ENCODE measurements around the gene CTSL. TPM values are rescaled to one million over a fixed set of nuclear protein-coding genes. Genes with fewer than 3 reads are reported as not detected.

CTSL gene
- total and polyA plus RNA-seq, 2 experiments from 2014 or later = 34.5 to 35.3 TPM

DNA sequence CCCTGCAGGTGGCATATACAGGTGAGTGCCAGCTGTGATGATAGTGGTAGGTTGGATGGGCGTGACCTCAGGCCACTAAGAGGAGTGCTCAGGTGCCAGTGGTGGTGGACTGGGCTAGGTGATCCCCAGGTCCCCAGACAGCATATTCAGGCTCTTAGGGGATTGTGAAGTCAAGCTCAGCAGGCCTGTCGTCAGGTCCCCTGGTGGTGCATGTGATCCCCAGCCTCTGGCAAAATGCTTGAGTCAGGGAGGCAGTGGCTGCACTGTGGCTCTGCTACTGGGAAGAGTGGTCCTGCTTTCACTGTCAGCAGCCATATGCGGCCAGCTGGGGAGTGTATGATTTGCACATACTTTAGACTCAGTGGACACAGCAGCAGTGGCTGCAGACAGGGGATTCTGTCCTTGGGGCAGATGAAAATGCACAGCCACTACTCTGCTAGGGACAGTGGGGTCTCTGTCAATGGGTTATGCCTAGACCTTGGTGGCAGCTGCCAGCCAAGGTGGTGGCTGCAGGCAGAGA is 31.6 kb upstream of the CTSL start:
- Histone ChIP-seq H3F3A (replicated peaks; ENCODE audit: low read depth) (no peaks in the 10 kb centered on the region), H3K4me2 (no peak overlapping the region), H3K36me3 (ENCODE audit: insufficient read depth) (peaks cover 30% of the 10 kb centered on the region), H2AFZ (no peak overlapping the region), H3K4me1 (ENCODE audit: insufficient read depth) (no peaks in the 10 kb centered on the region), H3K9me2 (ENCODE audit: insufficient read depth) (no peaks in the 10 kb centered on the region), H3K27ac (ENCODE audit: low read depth) (no peak overlapping the region), H3K27me3 (ENCODE audit: insufficient read depth) (no peaks in the 10 kb centered on the region), H4K20me1 (replicated peaks; ENCODE audit: insufficient read depth) (peaks cover 6% of the 10 kb centered on the region; the same call in 1 of the 2 replicates), H3K79me2 (replicated peaks; ENCODE audit: insufficient read depth) (peaks cover 44% of the 10 kb centered on the region), H3K4me3 (no peak overlapping the region)
- TF ChIP-seq POLR2AphosphoS5 (IDR thresholded peaks at IDR 0.05; ENCODE audit: low read depth) (no peak), EZH2phosphoT487 (IDR thresholded peaks at IDR 0.05; ENCODE audit: unreplicated experiment) (no peak), CREB1 (CRISPR knock-in tag; IDR thresholded peaks at IDR 0.05; ENCODE audit: low read depth) (no peak), ZNF331 (CRISPR knock-in tag; IDR thresholded peaks at IDR 0.05; ENCODE audit: low read depth) (no peak), EZH2 (IDR thresholded peaks at IDR 0.05; ENCODE audit: low read depth, unreplicated experiment) (no peak), NANOG (IDR thresholded peaks at IDR 0.05; ENCODE audit: borderline replicate concordance) (no peak)
- TF ChIP-seq, protein P1, sequence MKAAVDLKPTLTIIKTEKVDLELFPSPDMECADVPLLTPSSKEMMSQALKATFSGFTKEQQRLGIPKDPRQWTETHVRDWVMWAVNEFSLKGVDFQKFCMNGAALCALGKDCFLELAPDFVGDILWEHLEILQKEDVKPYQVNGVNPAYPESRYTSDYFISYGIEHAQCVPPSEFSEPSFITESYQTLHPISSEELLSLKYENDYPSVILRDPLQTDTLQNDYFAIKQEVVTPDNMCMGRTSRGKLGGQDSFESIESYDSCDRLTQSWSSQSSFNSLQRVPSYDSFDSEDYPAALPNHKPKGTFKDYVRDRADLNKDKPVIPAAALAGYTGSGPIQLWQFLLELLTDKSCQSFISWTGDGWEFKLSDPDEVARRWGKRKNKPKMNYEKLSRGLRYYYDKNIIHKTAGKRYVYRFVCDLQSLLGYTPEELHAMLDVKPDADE (IDR thresholded peaks at IDR 0.05) = no peak
- TF ChIP-seq, protein P2, sequence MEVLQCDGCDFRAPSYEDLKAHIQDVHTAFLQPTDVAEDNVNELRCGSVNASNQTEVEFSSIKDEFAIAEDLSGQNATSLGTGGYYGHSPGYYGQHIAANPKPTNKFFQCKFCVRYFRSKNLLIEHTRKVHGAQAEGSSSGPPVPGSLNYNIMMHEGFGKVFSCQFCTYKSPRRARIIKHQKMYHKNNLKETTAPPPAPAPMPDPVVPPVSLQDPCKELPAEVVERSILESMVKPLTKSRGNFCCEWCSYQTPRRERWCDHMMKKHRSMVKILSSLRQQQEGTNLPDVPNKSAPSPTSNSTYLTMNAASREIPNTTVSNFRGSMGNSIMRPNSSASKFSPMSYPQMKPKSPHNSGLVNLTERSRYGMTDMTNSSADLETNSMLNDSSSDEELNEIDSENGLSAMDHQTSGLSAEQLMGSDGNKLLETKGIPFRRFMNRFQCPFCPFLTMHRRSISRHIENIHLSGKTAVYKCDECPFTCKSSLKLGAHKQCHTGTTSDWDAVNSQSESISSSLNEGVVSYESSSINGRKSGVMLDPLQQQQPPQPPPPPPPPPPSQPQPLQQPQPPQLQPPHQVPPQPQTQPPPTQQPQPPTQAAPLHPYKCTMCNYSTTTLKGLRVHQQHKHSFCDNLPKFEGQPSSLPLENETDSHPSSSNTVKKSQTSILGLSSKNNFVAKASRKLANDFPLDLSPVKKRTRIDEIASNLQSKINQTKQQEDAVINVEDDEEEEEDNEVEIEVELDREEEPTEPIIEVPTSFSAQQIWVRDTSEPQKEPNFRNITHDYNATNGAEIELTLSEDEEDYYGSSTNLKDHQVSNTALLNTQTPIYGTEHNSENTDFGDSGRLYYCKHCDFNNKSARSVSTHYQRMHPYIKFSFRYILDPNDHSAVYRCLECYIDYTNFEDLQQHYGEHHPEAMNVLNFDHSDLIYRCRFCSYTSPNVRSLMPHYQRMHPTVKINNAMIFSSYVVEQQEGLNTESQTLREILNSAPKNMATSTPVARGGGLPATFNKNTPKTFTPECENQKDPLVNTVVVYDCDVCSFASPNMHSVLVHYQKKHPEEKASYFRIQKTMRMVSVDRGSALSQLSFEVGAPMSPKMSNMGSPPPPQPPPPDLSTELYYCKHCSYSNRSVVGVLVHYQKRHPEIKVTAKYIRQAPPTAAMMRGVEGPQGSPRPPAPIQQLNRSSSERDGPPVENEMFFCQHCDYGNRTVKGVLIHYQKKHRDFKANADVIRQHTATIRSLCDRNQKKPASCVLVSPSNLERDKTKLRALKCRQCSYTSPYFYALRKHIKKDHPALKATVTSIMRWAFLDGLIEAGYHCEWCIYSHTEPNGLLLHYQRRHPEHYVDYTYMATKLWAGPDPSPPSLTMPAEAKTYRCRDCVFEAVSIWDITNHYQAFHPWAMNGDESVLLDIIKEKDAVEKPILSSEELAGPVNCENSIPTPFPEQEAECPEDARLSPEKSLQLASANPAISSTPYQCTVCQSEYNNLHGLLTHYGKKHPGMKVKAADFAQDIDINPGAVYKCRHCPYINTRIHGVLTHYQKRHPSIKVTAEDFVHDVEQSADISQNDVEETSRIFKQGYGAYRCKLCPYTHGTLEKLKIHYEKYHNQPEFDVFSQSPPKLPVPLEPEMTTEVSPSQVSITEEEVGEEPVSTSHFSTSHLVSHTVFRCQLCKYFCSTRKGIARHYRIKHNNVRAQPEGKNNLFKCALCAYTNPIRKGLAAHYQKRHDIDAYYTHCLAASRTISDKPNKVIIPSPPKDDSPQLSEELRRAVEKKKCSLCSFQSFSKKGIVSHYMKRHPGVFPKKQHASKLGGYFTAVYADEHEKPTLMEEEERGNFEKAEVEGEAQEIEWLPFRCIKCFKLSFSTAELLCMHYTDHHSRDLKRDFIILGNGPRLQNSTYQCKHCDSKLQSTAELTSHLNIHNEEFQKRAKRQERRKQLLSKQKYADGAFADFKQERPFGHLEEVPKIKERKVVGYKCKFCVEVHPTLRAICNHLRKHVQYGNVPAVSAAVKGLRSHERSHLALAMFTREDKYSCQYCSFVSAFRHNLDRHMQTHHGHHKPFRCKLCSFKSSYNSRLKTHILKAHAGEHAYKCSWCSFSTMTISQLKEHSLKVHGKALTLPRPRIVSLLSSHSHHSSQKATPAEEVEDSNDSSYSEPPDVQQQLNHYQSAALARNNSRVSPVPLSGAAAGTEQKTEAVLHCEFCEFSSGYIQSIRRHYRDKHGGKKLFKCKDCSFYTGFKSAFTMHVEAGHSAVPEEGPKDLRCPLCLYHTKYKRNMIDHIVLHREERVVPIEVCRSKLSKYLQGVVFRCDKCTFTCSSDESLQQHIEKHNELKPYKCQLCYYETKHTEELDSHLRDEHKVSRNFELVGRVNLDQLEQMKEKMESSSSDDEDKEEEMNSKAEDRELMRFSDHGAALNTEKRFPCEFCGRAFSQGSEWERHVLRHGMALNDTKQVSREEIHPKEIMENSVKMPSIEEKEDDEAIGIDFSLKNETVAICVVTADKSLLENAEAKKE (CRISPR knock-in tag; IDR thresholded peaks at IDR 0.05) = no peak
- TF ChIP-seq, protein P3, sequence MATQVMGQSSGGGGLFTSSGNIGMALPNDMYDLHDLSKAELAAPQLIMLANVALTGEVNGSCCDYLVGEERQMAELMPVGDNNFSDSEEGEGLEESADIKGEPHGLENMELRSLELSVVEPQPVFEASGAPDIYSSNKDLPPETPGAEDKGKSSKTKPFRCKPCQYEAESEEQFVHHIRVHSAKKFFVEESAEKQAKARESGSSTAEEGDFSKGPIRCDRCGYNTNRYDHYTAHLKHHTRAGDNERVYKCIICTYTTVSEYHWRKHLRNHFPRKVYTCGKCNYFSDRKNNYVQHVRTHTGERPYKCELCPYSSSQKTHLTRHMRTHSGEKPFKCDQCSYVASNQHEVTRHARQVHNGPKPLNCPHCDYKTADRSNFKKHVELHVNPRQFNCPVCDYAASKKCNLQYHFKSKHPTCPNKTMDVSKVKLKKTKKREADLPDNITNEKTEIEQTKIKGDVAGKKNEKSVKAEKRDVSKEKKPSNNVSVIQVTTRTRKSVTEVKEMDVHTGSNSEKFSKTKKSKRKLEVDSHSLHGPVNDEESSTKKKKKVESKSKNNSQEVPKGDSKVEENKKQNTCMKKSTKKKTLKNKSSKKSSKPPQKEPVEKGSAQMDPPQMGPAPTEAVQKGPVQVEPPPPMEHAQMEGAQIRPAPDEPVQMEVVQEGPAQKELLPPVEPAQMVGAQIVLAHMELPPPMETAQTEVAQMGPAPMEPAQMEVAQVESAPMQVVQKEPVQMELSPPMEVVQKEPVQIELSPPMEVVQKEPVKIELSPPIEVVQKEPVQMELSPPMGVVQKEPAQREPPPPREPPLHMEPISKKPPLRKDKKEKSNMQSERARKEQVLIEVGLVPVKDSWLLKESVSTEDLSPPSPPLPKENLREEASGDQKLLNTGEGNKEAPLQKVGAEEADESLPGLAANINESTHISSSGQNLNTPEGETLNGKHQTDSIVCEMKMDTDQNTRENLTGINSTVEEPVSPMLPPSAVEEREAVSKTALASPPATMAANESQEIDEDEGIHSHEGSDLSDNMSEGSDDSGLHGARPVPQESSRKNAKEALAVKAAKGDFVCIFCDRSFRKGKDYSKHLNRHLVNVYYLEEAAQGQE (IDR thresholded peaks at IDR 0.05; ENCODE audit: unreplicated experiment) = no peak
- TF ChIP-seq, protein P4, sequence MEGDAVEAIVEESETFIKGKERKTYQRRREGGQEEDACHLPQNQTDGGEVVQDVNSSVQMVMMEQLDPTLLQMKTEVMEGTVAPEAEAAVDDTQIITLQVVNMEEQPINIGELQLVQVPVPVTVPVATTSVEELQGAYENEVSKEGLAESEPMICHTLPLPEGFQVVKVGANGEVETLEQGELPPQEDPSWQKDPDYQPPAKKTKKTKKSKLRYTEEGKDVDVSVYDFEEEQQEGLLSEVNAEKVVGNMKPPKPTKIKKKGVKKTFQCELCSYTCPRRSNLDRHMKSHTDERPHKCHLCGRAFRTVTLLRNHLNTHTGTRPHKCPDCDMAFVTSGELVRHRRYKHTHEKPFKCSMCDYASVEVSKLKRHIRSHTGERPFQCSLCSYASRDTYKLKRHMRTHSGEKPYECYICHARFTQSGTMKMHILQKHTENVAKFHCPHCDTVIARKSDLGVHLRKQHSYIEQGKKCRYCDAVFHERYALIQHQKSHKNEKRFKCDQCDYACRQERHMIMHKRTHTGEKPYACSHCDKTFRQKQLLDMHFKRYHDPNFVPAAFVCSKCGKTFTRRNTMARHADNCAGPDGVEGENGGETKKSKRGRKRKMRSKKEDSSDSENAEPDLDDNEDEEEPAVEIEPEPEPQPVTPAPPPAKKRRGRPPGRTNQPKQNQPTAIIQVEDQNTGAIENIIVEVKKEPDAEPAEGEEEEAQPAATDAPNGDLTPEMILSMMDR (conservative IDR thresholded peaks at IDR 0.05; ENCODE audit: low read depth in 2 of 2) = no peak
- ATAC-seq (no peak; the same call in 2 of the 3 replicates), DNase-seq (ENCODE audit: low spot score) (no peak)
- no peak overlapping the region for H3K4me3 Mint-ChIP-seq
- H3K27ac Mint-ChIP-seq = no peak overlapping the region
- H3K27me3 Mint-ChIP-seq (ENCODE audit: insufficient read depth, low read depth, poor library complexity) = no peaks in the 10 kb centered on the region
- no peaks in the 10 kb centered on the region for H3K4me1 Mint-ChIP-seq
- peaks cover 69% of the 10 kb centered on the region for H3K36me3 Mint-ChIP-seq (ENCODE audit: low read depth)
- H3K9me3 Mint-ChIP-seq = no peaks in the 10 kb centered on the region
